Heart right ventricle (tissue), 16 donors: ENCODE data around the gene FBXO24. TPM values are rescaled to one million over a fixed set of nuclear protein-coding genes. Genes with fewer than 3 reads are reported as not detected.
A peak's percentile ranks its signal among the peaks of the same experiment; 100 is the strongest.

Experiments
- ATAC-seq, 8 donors: fragments of 200-7000 bp; cut with Tn5 transposase; one replicate each; pipeline ENCODE4 v1.9.1; 2020; ENCODE audit warnings: mild to moderate bottlenecking in 8 of 8, moderate library complexity in 8 of 8, moderate number of reproducible peaks in 1 of 8
- DNase-seq, 2 donors: peaks; one replicate each; pipeline ENCODE4 v3.0.0-alpha.2; 2020
- H3K27ac ChIP-seq, 10 donors: fragments of 200-600 bp; sonication (generic) in 2 of 10; one replicate each; pipeline versions ENCODE4 v1.5.0 to v1.8.0; 2020 to 2022; ENCODE audit warnings: mild to moderate bottlenecking in 3 of 10
- H3K27me3 ChIP-seq, 7 donors: fragments of 200-600 bp; one replicate each; pipeline ENCODE4 v1.8.0; 2021 to 2022; ENCODE audit warnings: mild to moderate bottlenecking in 2 of 7
- H3K36me3 ChIP-seq, 9 donors: fragments of 200-600 bp; sonication (generic) in 1 of 9; one replicate each; pipeline versions ENCODE4 v1.5.0 to v1.8.0; 2020 to 2022; ENCODE audit warnings: mild to moderate bottlenecking in 2 of 9
- H3K4me1 ChIP-seq, 9 donors: fragments of 200-600 bp; sonication (generic) in 1 of 9; one replicate each; pipeline versions ENCODE4 v1.5.0 to v1.8.0; 2020 to 2022; ENCODE audit warnings: mild to moderate bottlenecking in 4 of 9
- H3K4me3 ChIP-seq, 10 donors: fragments of 200-600 bp; sonication (generic) in 2 of 10; one replicate each; pipeline versions ENCODE4 v1.5.0 to v1.8.0; 2020 to 2022; ENCODE audit warnings: mild to moderate bottlenecking in 7 of 10, moderate library complexity in 2 of 10
- H3K9me3 ChIP-seq, 11 donors: fragments of 200-600 bp in 10 of 11; sonication (generic) in 2 of 11; one replicate each; pipeline versions ENCODE4 v1.5.0 to v1.8.0; 2013 to 2022; ENCODE audit warnings: mild to moderate bottlenecking in 2 of 11, control low read depth in 1 of 11, moderate library complexity in 1 of 11
- CTCF ChIP-seq, 9 donors: fragments of 200-600 bp; sonication (generic) in 2 of 9; IDR thresholded peaks; one replicate each; pipeline versions ENCODE4 v1.5.0 to v1.8.0; 2021 to 2022; ENCODE audit warnings: antibody characterized with exemption in 9 of 9, mild to moderate bottlenecking in 5 of 9, moderate library complexity in 1 of 9
- WGBS, 2 donors: extraction: QIAGEN DNeasy Blood & Tissue Kit; methylation state at CpG; one replicate each; pipeline ENCODE4 v1.1.7; 2013; ENCODE audit warnings: inconsistent platforms in 1 of 2; 5-methylcytosine and 5-hydroxymethylcytosine counted together
- intact Hi-C, 10 donors: fragments of 100-400 bp; cut with DNase I; formaldehyde crosslinking; loops; one replicate each; pipeline versions ENCODE4 v1.11.1 to v1.14.2; 2022
- polyA plus RNA-seq, 2 donors: library from polyadenylated mRNA; stranded (reverse); fragments of 200-250 nt; gene quantifications; one replicate each; pipeline ENCODE4 v1.2.3, GENCODE V29; 2013
- total RNA-seq, 10 donors: library from RNA; stranded (reverse); fragmentation: NEBNext Ultra II Directional in 3 of 10; extraction: Animal tissue kit (Norgen Biotek cat#: 25700) in 3 of 10; gene quantifications; one replicate each; pipeline versions ENCODE4 v1.2.1 to v1.2.4, GENCODE V29; 2021 to 2023
- donor health status: Arrhythmogenic right ventricular cardiomyopathy.
- donor health status: ischemic (EF 13 %, LVEDD 7.1; RV severe dilation, severe dysfunction).
- donor health status: healthy with polysubstance abuse.
- donor health status: DM: no; HTN: yes; CAD: no.
- donor health status: DM: no; HTN: no; CAD: no.
- donor health status: ischemic (EF 25% LVEDD 6.9; RV normal size, moderate dysfunction).
- donor health status: ischemic (EF 25% LVEDD 5.7; RV mildly dilated, moderate dysfunction).
- donor health status: healthy.
- donor health status: DM: yes; HTN: yes; CAD: no.
- donor health status: Ischemic cardiomyopathy.
- donor health status: ischemic (EF 35%, LVEDD 5.7; RV mildly dilated, moderate dysfunction).
- donor health status: nonischemic (EF 11% LVEDD 7.7; RV severe dilation, severe dysfunction).
- donor health status: DM: yes; HTN: yes; CAD: no.
- donor health status: PGD.
- donor health status: ischemic (EF 29% LVEDD 5.4; RV normal size, mild dysfunction).
- donor health status: nonischemic (EF 23%, LVEDD 6.1; RV moderate dilation, normal function).

Gene FBXO24
- total and polyA plus RNA-seq, 12 donors, result 0.15 to 0.73 (median 0.40) TPM; not detected in 2

GRCh38 chr7:100603726-100604027 lies 17.5 kb downstream of the FBXO24 start:
- H3K9me3 ChIP-seq, result no peaks in the 10 kb centered on the region
- H3K27ac ChIP-seq, result peak overlapping the region; percentile 35 to 88 (median 79)
- H3K4me3 ChIP-seq, result peak overlapping the region in 9 of 10 donors; percentile 45 to 86 (median 77)
- TF ChIP-seq CTCF (IDR thresholded peaks at IDR 0.05), result no peak
- no peak for DNase-seq
- peak in 3 of 8 donors; percentile 0 to 1 (median 0) for ATAC-seq
- intact Hi-C loops, result loop anchor here in 4 of 10 donors (2.0 to 10.0 kb wide), 4 partner anchors 17 to 91 kb away; partner anchors contain the start of genes FBXO24 (in 2 of the 4), GIGYF1 (in 2 of the 4) and LRCH4 (in 2 of the 4)
- peaks cover 0 to 36% (median 23%) of the 10 kb centered on the region in 9 donors for H3K4me1 ChIP-seq
- WGBS, 2 donors, result 17 to 18% methylated on average over 10 of the region's 10 CpGs
- H3K27me3 ChIP-seq, result peaks cover 0 to 11% (median 0%) of the 10 kb centered on the region in 7 donors
- H3K36me3 ChIP-seq, result peaks cover 0 to 12% (median 0%) of the 10 kb centered on the region in 9 donors

GRCh38 chr7:100604028-100604975 lies 18.2 kb downstream of the FBXO24 start:
- ATAC-seq (peak; percentile 76 to 86 (median 82)), DNase-seq (peak; percentile 75 to 86)
- H3K9me3 ChIP-seq, result no peaks in the 10 kb centered on the region
- peaks cover 0 to 36% (median 23%) of the 10 kb centered on the region in 9 donors for H3K4me1 ChIP-seq
- WGBS, 2 donors, result 1 to 2% methylated on average over 57 to 68 of the region's 70 CpGs
- intact Hi-C loops, result loop anchor here in 4 of 10 donors (2.0 to 10.0 kb wide), 4 partner anchors 18 to 90 kb away; partner anchors contain the start of genes GIGYF1 (in 2 of the 4), FBXO24 (in 1 of the 4) and LRCH4 (in 1 of the 4)
- H3K36me3 ChIP-seq, result peaks cover 0 to 12% (median 0%) of the 10 kb centered on the region in 9 donors
- H3K27me3 ChIP-seq, result peaks cover 0 to 11% (median 0%) of the 10 kb centered on the region in 7 donors
- H3K4me3 ChIP-seq, result peak overlapping the region; percentile 45 to 86 (median 74)
- H3K27ac ChIP-seq, result peak overlapping the region; percentile 35 to 88 (median 80)
- TF ChIP-seq CTCF (IDR thresholded peaks at IDR 0.05), result peak in 8 of 9 donors; percentile 26 to 66 (median 55)

GRCh38 chr7:100604976-100605911 lies 19.1 kb downstream of the FBXO24 start:
- ATAC-seq, result peak in 5 of 8 donors; percentile 22 to 43 (median 35)
- H3K27ac ChIP-seq, result peak overlapping the region in 9 of 10 donors; percentile 73 to 88 (median 82)

More at GRCh38 chr7:100604976-100605911, 19.1 kb downstream of the FBXO24 start:
- peak; percentile 42 to 69 for DNase-seq
- TF ChIP-seq CTCF (IDR thresholded peaks at IDR 0.05), result no peak
- WGBS, 2 donors, result 15 to 19% methylated on average over 68 of the region's 68 CpGs
- Histone ChIP-seq H3K4me1 (peaks cover 0 to 36% (median 23%) of the 10 kb centered on the region in 9 donors), H3K27me3 (peaks cover 0 to 11% (median 0%) of the 10 kb centered on the region in 7 donors), H3K9me3 (no peaks in the 10 kb centered on the region), H3K4me3 (peak overlapping the region; percentile 45 to 86 (median 74)), H3K36me3 (peaks cover 0 to 12% (median 0%) of the 10 kb centered on the region in 9 donors)
- intact Hi-C loops, result loop anchor here in 6 of 10 donors (2.0 to 10.0 kb wide), 6 partner anchors 18 to 90 kb away; partner anchors contain the start of genes GIGYF1 (in 2 of the 6), FBXO24 (in 1 of the 6), GNB2 (in 1 of the 6) and LRCH4 (in 1 of the 6)
